ENCODE data around the gene FAM174C. TPM values are rescaled to one million over a fixed set of nuclear protein-coding genes. Genes with fewer than 3 reads are reported as not detected.

The FAM174C gene
- total RNA-seq, 1 experiment from 2014 or later, result 77.1 TPM

GRCh38 chr19:1227304-1228054 lies 47.9 kb upstream of the FAM174C start:
- ATAC-seq (peak; percentile 72), DNase-seq (ENCODE audit: low read depth, low spot score) (peak; percentile 46)
- peaks cover 17 to 35% of the 10 kb centered on the region in 2 experiments for H3K4me1 ChIP-seq (ENCODE audit: control insufficient read depth in 1 of 2, insufficient read depth in 2 of 2, low read length in 2 of 2)
- ChIA-PET RAD21 (ENCODE audit: low non-redundant PET in 1 of 2, low total read pairs in 2 of 2, uncharacterized antibody in 2 of 2, unreplicated experiment in 2 of 2) (no interaction called here), POLR2A (interaction anchor here (0.7 to 1.1 kb wide), 2 partner anchors 9 to 41 kb away, joined by 3 to 4 read pairs; partner anchors contain the start of gene CIRBP), CTCF (interaction anchor here (0.6 to 1.3 kb wide), 4 partner anchors 8 to 114 kb away, joined by 3 to 5 read pairs (median 3); no protein-coding TSS in a partner anchor)
- H3K27ac ChIP-seq (ENCODE audit: low read depth, low read length), result peak overlapping the region; percentile 92
- no peak overlapping the region; a peak in 1 of 4 replicates for H3K4me3 ChIP-seq (replicated peaks in 1 of 2; ENCODE audit: low read depth in 1 of 2, low read length in 2 of 2)
- H3K9me3 ChIP-seq (ENCODE audit: control insufficient read depth in 1 of 2, insufficient read depth in 1 of 2, low read depth in 1 of 2, low read length in 2 of 2), result no peaks in the 10 kb centered on the region
- peak overlapping the region; percentile 47 for H3K9ac ChIP-seq (ENCODE audit: low read length)
- no peaks in the 10 kb centered on the region; the same call in 1 of the 2 replicates for H3K79me2 ChIP-seq (ENCODE audit: insufficient read depth, low read length)
- peak overlapping the region; percentile 66 for H3K4me2 ChIP-seq (ENCODE audit: low read length)
- no peaks in the 10 kb centered on the region for H4K20me1 ChIP-seq (ENCODE audit: insufficient read depth)
- no TSS peak for BruUV-seq (replicated peaks)
- H3K9me2 ChIP-seq (ENCODE audit: insufficient read depth), result no peaks in the 10 kb centered on the region
- TF ChIP-seq EGR1 (IDR thresholded peaks at IDR 0.05; ENCODE audit: low read depth), result peak; percentile 93
- peak; percentile 2 for TF ChIP-seq YY1 (IDR thresholded peaks at IDR 0.05; ENCODE audit: extremely low read depth, insufficient replicate concordance, low read depth, low read length)
- no peak for TF ChIP-seq FOSL1 (IDR thresholded peaks at IDR 0.05; ENCODE audit: low read depth)
- no peak for TF ChIP-seq ZBTB33 (IDR thresholded peaks at IDR 0.05; ENCODE audit: extremely low read depth, insufficient replicate concordance, low read length)
- TF ChIP-seq EZH2 (IDR thresholded peaks at IDR 0.05), result no peak
- peak; percentile 49; the same call in 1 of the 2 replicates for TF ChIP-seq POLR2AphosphoS5 (IDR thresholded peaks at IDR 0.05; ENCODE audit: low read depth, low read length)
- TF ChIP-seq CTCF (IDR thresholded peaks at IDR 0.05 in 2 of 3, conservative IDR thresholded peaks at IDR 0.05 in 1 of 3; ENCODE audit: borderline replicate concordance in 1 of 3, insufficient read depth in 1 of 3, low read depth in 2 of 3, low read length in 2 of 3), result peak in 1 of 3 experiments; percentile 27; a peak in 2 of 6 replicates
- no peak for TF ChIP-seq CEBPB (IDR thresholded peaks at IDR 0.05; ENCODE audit: low read depth)
- TF ChIP-seq MAX (IDR thresholded peaks at IDR 0.05), result peak; percentile 92
- TF ChIP-seq SIN3A (IDR thresholded peaks at IDR 0.05; ENCODE audit: low read depth), result no peak
- H3K27me3 ChIP-seq (ENCODE audit: insufficient read depth, low read length), result no peaks in the 10 kb centered on the region
- intact Hi-C loops (cut with micrococcal nuclease), result no loop called here
- no peaks in the 10 kb centered on the region; a peak in 1 of 4 replicates for H3K36me3 ChIP-seq (ENCODE audit: control insufficient read depth in 1 of 2, insufficient read depth in 2 of 2, low read length in 2 of 2)
- no peak overlapping the region for H2AFZ ChIP-seq (ENCODE audit: low read depth, low read length, poor library complexity, severe bottlenecking)
